ENCODE measurements around the gene ATF7.

The ATF7 gene

DNA sequence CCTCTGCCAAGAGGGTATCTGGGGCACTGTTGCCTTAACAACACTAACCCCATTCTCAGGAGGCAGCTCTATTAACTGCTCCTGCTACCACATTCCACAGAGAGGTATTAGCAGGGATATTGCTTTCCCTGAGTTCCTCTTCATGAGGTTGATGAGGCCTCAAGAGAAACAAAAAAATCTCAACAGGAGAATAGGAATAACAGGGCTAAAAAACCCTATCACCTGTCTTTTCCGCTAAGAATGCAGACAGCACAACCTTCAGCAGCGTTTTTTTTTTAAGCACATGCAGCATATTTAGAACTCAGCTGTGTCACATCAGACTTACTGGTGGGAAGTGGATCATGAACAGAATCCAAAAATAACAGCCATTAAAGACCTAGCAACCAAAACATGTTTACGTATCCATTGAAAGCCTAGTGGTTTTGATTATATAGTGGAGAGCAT lies 29.2 kb downstream of the ATF7 start:
- no peak for ATAC-seq
- DNase-seq = no peak

- ATAC-seq = no peak
- DNase-seq = no peak
Measured at GRCh38 chr12:53594897-53595615, 31.1 kb downstream of the ATF7 start.

DNA sequence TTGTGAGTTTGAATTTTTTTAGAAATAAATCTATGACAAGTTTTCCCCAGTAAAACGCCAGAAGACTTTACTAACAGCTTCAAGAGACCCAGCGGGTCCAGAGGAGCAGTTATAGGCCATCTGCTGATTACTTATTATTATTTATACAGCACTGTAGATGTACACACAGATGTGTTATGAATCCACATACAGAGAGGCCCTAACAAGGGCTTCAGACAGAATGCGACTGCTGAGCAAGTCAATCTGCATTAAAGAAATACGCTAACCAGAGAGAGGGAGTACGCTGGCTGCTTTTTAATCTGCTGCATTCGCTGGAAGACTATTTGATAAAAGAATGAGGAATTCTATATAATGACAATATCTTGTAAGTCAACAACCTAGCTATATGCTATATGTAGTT lies 32.5 kb downstream of the ATF7 start:
- DNase-seq (no peak), ATAC-seq (no peak)

DNA sequence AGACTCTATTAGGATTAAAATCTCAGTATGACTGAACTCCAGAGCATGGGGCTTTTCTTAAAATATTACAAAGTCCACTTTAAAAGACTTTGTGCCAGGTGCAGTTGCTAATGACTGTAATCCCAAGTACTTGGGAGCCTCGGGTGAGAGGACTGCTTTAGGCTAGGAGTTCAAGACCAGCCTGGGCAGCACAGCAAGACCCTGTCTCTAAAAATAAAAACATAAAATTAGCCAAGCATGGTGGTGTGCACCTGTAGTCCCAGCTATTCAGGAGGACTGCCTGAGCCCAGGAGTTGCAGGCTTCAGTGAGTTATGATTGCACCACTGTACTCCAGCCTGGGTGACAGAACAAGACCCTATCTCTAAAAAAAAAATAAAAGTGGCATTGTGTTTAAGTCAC lies 33.2 kb downstream of the ATF7 start:
- no peak for ATAC-seq
- DNase-seq = no peak

DNA sequence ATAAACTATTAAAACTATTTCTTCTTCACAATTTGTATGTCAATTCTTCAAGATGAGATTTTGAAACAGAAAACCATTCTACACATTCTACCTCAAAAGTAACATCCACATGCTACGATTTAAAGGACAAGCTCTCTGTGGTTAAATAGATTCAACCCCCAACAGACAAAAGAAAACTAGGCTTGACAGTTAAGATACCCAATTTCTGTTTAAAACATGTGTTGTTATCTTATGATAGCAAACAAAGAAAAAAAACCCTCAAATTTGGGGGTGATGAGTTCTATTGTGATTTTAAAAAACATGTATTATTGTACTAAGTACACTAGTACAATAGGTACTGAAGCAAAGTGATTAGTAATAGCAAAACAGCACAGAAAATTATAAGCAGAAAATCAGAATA lies 33.8 kb downstream of the ATF7 start:
- DNase-seq (no peak), ATAC-seq (no peak)

DNA sequence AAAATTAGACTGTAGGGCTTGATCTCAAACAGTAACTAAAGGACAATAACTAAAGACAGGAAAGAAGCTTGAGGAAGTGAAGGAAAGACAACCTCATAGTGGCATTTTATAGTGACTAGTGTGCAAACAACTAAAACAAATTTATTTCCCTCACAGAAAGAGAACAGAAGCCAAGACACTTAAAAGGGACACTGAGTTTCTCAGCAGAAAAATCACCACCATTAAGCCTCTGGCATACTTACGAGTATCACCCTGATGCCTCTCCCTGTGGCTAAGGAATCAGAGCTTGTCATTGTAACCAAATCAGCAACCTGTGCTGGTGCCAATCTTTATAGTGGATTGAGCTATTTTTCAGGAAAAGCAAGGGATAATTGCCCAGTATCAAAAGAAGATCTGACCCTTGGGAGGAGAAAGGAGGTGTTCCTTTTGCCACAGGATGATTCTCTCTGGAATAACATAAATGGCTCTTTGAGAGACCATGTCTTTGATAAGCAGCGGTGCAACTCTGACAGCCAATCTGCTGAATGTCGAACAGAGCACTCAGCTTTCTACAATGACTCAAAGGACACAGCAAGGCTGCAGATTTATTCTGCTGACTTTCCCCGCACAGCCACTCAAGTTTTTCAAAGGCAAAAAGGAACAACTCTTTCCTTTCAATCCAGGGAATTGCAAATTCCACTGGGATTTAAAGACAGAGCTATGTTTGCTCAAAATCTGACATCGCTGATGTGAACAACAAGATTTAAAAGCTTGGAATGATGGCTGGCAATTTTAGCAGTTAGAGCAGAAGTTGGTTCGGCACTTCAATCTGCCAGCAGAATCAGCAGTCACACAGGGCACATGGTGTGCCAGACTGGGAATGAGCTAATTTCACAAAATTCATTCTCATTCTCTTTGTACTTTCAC lies 34.6 kb downstream of the ATF7 start:
- ATAC-seq (no peak), DNase-seq (no peak)

GRCh38 chr12:53590652-53591051 lies 35.5 kb downstream of the ATF7 start:
- no peak for DNase-seq
- ATAC-seq = no peak

- no peak for ATAC-seq
- no peak for DNase-seq
Measured at GRCh38 chr12:53589915-53590314, 36.3 kb downstream of the ATF7 start.

DNA sequence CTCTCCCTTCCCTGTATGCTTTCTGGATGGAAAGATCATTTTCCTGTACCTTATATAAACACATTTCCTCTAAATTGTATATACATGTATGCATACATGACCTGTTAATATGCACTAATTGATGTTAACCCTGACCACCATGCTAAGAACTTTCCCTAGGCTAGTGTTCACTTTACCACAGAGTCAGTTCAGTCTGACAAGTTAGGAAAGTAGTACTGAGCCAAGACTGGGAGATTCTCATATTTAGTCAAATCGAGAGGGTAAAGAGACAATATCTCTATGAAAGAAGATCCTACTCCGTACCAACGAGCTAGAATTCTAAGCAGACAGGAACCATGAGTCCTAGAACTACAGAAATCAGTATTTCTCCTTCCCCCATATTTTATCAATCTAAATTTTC lies 36.8 kb downstream of the ATF7 start:
- DNase-seq (no peak), ATAC-seq (no peak)

DNA sequence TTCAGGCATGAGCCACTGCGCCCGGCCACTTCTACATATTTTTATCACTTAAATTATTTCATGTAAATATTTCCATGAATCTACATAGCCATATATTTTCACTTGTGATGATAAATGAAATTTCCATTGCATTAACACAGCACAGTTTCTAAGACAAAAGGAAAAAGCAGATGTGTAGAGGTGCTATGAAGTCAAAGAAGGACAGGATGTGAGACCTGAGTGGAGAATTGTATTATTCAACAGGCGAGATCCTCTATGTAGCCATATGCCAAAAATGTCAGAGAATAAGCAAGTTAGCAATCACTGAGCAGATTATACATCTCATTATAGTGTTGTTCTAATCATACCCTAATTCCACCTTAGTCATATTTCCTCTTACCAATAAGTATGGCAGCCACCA lies 38.1 kb downstream of the ATF7 start:
- DNase-seq (no peak), ATAC-seq (no peak)

GRCh38 chr12:53586745-53587144 lies 39.4 kb downstream of the ATF7 start:
- ATAC-seq (no peak), DNase-seq (no peak)

DNA sequence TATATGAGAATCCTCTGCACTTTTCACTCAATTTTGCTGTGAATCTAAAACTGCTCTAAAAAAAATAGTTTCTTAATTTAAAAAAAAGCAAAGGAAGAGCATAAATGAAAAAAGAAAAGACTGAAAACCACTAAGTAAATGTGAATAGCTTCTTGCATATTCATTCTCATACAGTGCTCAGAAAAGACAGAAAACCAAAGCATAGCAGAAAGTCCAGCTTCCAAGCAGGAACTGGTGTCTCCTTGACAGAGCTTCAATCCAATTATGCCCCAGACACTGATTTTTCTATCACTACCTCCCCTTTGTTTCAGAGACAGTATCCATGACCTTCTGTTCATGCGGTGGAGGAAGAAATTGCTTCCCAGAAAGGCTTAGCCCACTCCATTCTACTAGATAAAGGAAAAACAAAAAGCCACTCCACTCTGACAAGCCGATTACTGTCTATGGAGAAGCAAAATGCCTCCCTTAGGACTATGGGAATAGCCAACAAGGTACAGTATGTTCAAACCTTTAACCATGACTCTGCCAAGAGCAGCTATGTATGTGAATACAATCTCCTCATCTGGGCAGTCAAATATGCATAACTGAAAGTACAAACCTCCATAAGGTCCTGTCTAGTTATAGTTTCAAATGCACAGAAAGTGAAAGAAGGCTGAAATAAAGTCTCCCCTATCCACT lies 40.6 kb downstream of the ATF7 start:
- DNase-seq (no peak), ATAC-seq (no peak)

DNA sequence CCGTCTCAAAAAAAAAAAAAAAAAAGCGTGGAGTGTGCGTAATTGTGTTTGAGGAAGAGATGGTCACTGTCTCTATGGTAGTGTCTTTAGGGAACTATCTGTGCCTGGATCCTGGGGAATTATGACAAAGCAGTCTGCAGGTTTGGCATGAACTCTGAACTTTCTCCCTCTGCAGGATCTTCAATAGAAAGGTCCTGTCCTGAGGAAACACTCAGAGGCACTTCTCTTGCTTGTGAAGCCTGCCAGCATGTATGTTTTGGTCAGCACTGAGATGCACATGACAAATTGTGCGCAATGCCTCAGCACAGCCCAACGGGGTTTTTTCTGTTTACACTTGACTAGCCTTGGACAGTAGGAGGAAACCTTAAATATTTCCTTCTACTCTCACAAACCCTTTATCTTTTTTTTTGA lies 46.6 kb downstream of the ATF7 start:
- no peak for DNase-seq
- no peak for ATAC-seq

- DNase-seq = no peak
- ATAC-seq = no peak
Measured at GRCh38 chr12:53578783-53579182, 47.4 kb downstream of the ATF7 start.

- no peak for ATAC-seq
- DNase-seq = no peak
Measured at GRCh38 chr12:53577941-53578352, 48.2 kb downstream of the ATF7 start.

GRCh38 chr12:53575502-53576249 lies 50.5 kb downstream of the ATF7 start:
- DNase-seq = no peak
- no peak for ATAC-seq

- ATAC-seq = no peak
- DNase-seq = no peak
Measured at GRCh38 chr12:53572134-53572758, 53.9 kb downstream of the ATF7 start.

- no peak for DNase-seq
Measured at GRCh38 chr12:53571295-53571694, 54.9 kb downstream of the ATF7 start.

GRCh38 chr12:53568809-53569557 lies 57.2 kb downstream of the ATF7 start:
- ATAC-seq (no peak), DNase-seq (no peak)

More at GRCh38 chr12:53571295-53571694, 54.9 kb downstream of the ATF7 start:
- no peak for ATAC-seq

DNA sequence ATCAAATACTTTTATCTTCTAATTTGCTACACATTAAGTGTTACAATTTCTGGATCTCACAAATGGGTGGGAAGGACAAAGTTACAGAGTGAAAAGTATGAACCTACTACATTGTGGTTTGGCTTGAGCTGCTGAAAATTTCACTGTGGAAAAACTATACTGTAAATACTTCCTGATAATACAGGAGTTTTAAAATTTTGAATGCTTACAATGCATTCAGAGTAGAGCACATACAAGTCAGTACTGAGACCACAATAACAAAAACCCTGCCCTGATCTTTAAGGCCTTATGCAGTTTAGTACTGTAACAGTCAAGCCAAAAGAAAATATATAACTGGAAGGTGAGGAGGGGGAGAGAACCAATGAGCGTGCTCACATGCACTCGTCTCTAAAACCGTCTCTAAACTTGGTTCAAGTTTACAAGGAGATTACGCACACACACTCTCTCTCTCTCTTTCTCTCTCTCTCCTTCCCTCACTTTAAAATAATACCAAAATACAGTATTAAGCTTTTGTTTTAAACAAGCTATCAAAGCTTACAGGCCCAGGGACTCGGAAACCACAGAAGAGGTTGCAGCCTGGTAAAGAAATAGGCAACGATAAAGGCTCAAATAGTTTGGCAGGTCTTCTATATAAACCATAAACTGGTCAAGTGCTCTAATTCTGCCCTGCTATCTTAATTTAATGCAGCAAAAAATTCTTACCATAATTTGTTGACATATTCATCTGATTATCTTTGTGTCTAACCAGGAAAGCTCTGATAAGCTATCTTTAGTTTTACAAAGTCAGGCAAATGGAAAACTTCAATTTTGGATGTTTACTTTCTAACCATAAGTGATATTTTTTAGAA lies 58.0 kb downstream of the ATF7 start:
- ATAC-seq (no peak), DNase-seq (no peak)

All from stimulated activated naive CD8-positive, alpha-beta T cell treated with anti-CD3 and anti-CD28 coated beads, Interleukin-15, Interleukin-2, amounts not matched to agents 100 U/mL and 50 U/mL, for 24 hours (primary cell).